HepG2 (cell line): ENCODE data around the gene SIKE1. TPM values are rescaled to one million over a fixed set of nuclear protein-coding genes. Genes with fewer than 3 reads are reported as not detected.
A peak's percentile ranks its signal among the peaks of the same experiment; 100 is the strongest.

Source experiments
- ATAC-seq: fragments of 200-7000 bp; cut with Tn5 transposase; 3 replicates; pipeline ENCODE4 v1.9.1; 2020; ENCODE audit warnings: mild to moderate bottlenecking, moderate library complexity
- BruUV-seq: library from RNA; stranded (reverse); fragments of 400-500 nt; replicated peaks from 2 replicates; lab custom pipeline; 2021; lab: Mats Ljungman, UMichigan
- CTCF ChIA-PET: fragments of 300-600 bp; formaldehyde crosslinking; extraction: SDS; loops from one replicate; lab custom pipeline; 2021; ENCODE audit warnings: low total read pairs, inconsistent platforms, low intra/inter-chr PET ratio; lab: Yijun Ruan, JAX
- POLR2A ChIA-PET: fragments of 350-600 bp; sonication (Branson Sonifier 250); formaldehyde crosslinking; loops from one replicate; lab custom pipeline; 2020; ENCODE audit warnings: antibody characterized with exemption, inconsistent platforms; lab: Yijun Ruan, JAX
- DNase-seq: peaks from one replicate; pipeline ENCODE4 v3.0.0-alpha.2; 2015; ENCODE audit warnings: low spot score
- FAIRE-seq: peaks from 3 replicates; lab custom pipeline; 2011; peaks lifted over from hg19 to GRCh38; lab: Jason Lieb, UNC
- H2AFZ ChIP-seq: one replicate; pipeline ENCODE4 v1.6.1; 2011; ENCODE audit warnings: low read length, inconsistent platforms
- H3K27ac ChIP-seq: fragments of 300-600 bp; 3 replicates; pipeline ENCODE4 v1.8.0; 2011; ENCODE audit warnings: mixed run types, mild to moderate bottlenecking, mixed read lengths, low read length, inconsistent platforms; ENCODE audit not compliant: insufficient read depth; ENCODE audit errors: extremely low read length
- H3K27me3 ChIP-seq, 2 experiments: fragments of 200-600 bp in 1 of 2; 2 replicates in 1 of 2; 3 replicates in 1 of 2; pipeline versions ENCODE4 v1.6.0 to v1.8.0; 2011; ENCODE audit warnings: low read length in 2 of 2, mild to moderate bottlenecking in 2 of 2, moderate library complexity in 2 of 2, inconsistent platforms in 1 of 2; ENCODE audit not compliant: insufficient read depth in 2 of 2, control insufficient read depth in 1 of 2
- H3K36me3 ChIP-seq, 2 experiments: fragments of 200-600 bp in 1 of 2; replicated peaks in 1 of 2; 2 replicates in 1 of 2; 3 replicates in 1 of 2; pipeline versions ENCODE4 v1.5.1 to v1.8.0; 2011; ENCODE audit warnings: low read length in 2 of 2, inconsistent platforms in 1 of 2; ENCODE audit not compliant: insufficient read depth in 2 of 2, control insufficient read depth in 1 of 2
- H3K4me1 ChIP-seq: 2 replicates; pipeline ENCODE4 v1.5.1; 2012; ENCODE audit warnings: low read length, inconsistent platforms; ENCODE audit not compliant: insufficient read depth
- H3K4me2 ChIP-seq: 2 replicates; pipeline ENCODE4 v1.6.0; 2011; ENCODE audit warnings: low read depth, low read length, inconsistent platforms
- H3K4me3 ChIP-seq, 3 experiments: fragments of 200-600 bp in 1 of 3; sonication (generic), shearing (Covaris generic) in 1 of 3; replicated peaks in 1 of 3; 2 replicates each; pipeline ENCODE4 v1.5.1; 2011 to 2016; ENCODE audit warnings: low read length in 3 of 3, inconsistent platforms in 2 of 3, low read depth in 2 of 3, mild to moderate bottlenecking in 2 of 3, control low read depth in 1 of 3, mixed read lengths in 1 of 3; ENCODE audit not compliant: insufficient read depth in 1 of 3
- H3K79me2 ChIP-seq: one replicate; pipeline ENCODE4 v1.6.1; 2011; ENCODE audit warnings: low read length, inconsistent platforms; ENCODE audit not compliant: insufficient read depth
- H3K9ac ChIP-seq: 2 replicates; pipeline ENCODE4 v1.6.0; 2011; ENCODE audit warnings: mild to moderate bottlenecking, low read depth, low read length, inconsistent platforms; ENCODE audit not compliant: insufficient read depth
- H3K9me3 ChIP-seq: 2 replicates; pipeline ENCODE4 v1.5.1; 2012; ENCODE audit warnings: mild to moderate bottlenecking, low read length
- H4K20me1 ChIP-seq: 2 replicates; pipeline ENCODE4 v1.6.0; 2011; ENCODE audit warnings: inconsistent platforms, mild to moderate bottlenecking, low read length, moderate library complexity; ENCODE audit not compliant: insufficient read depth
- CEBPG ChIP-seq: IDR thresholded peaks from 2 replicates; pipeline ENCODE4 v1.6.1; 2016
- ERF ChIP-seq: IDR thresholded peaks from 2 replicates; pipeline ENCODE4 v1.6.1; 2018; ENCODE audit warnings: missing biosample characterization, missing genetic modification reagents
- KDM3A ChIP-seq: IDR thresholded peaks from 2 replicates; pipeline ENCODE4 v1.6.1; 2018; ENCODE audit warnings: low read depth, missing compliant biosample characterization
- MAFF ChIP-seq: IDR thresholded peaks from 2 replicates; pipeline ENCODE4 v1.6.1; 2011; ENCODE audit warnings: low read depth, low read length, improper control_type of control experiment
- MAFK ChIP-seq, 2 experiments: IDR thresholded peaks in 1 of 2; conservative IDR thresholded peaks in 1 of 2; 2 replicates each; pipeline ENCODE4 v1.6.1; 2011; ENCODE audit warnings: improper control_type of control experiment in 2 of 2, low read length in 2 of 2
- NCOA1 ChIP-seq: sonication (generic); formaldehyde crosslinking; IDR thresholded peaks from 2 replicates; pipeline ENCODE4 v1.9.0; 2021; ENCODE audit warnings: missing genetic modification reagents
- NCOA2 ChIP-seq: sonication (generic); formaldehyde crosslinking; IDR thresholded peaks from 2 replicates; pipeline ENCODE4 v1.8.0; 2022; ENCODE audit warnings: inconsistent platforms
- NR3C1 ChIP-seq: sonication (generic); formaldehyde crosslinking; IDR thresholded peaks from 2 replicates; pipeline ENCODE4 v1.4.0; 2020; ENCODE audit warnings: missing genetic modification reagents
- SMARCE1 ChIP-seq: fragments of 450-650 bp; IDR thresholded peaks from 2 replicates; pipeline ENCODE4 v1.6.1; 2017; ENCODE audit warnings: borderline replicate concordance
- TBX3 ChIP-seq: fragments of 450-650 bp; IDR thresholded peaks from 2 replicates; pipeline ENCODE4 v1.6.1; 2017; ENCODE audit warnings: antibody characterized with exemption, mild to moderate bottlenecking, inconsistent platforms, borderline replicate concordance
- ZFX ChIP-seq: sonication (generic); formaldehyde crosslinking; IDR thresholded peaks from 2 replicates; pipeline ENCODE4 v1.4.0; 2020; ENCODE audit warnings: mild to moderate bottlenecking, low read depth, missing genetic modification reagents, moderate library complexity
- WGBS: methylation state at CpG from one replicate; pipeline ENCODE4 v1.1.6; 2017; ENCODE audit warnings: low lambda C conversion rate; 5-methylcytosine and 5-hydroxymethylcytosine counted together
- in situ Hi-C: cut with HindIII; loops from 2 replicates; pipeline ENCODE4 v1.10.0; 2017; ENCODE audit warnings: low pct_unique_long_range_greater_than_20kb; ENCODE audit not compliant: extremely low pct_ligation_motif_present
- intact Hi-C: fragments of 100-400 bp; cut with micrococcal nuclease; formaldehyde crosslinking; loops from one replicate; pipeline ENCODE4 v1.10.0; 2022; ENCODE audit not compliant: unreplicated experiment
- polyA plus RNA-seq, 8 experiments: library from polyadenylated mRNA; depleted of rRNA in 3 of 8; stranded (reverse) in 7 of 8; unstranded in 1 of 8; fragments of >200 nt; fragmentation: Illumina TruSeq in 4 of 8; extraction: Trizol in 4 of 8; gene quantifications; 2 replicates each; pipeline versions ENCODE4 v1.2.1 to v1.2.3, GENCODE V29; 2011 to 2016; ENCODE audit warnings: low read depth in 4 of 8, missing spikeins in 1 of 8, mixed read lengths in 1 of 8; ENCODE audit not compliant: insufficient read depth in 1 of 8
- total RNA-seq, 5 experiments: library from RNA; depleted of rRNA; stranded (reverse); fragments of >200 nt; fragmentation: Illumina TruSeq; extraction: Trizol; gene quantifications; 2 replicates each; pipeline ENCODE4 v1.2.3, GENCODE V29; 2016; ENCODE audit warnings: low read depth in 1 of 5
- TF ChIP-seq, protein P1 (sequence below): IDR thresholded peaks from 2 replicates; pipeline ENCODE4 v1.6.1; 2016; ENCODE audit warnings: low read depth

The SIKE1 gene
- total and polyA plus RNA-seq, 2 of the 13 experiments (the other 11 are each of a cell fraction or from before 2014, with no cell fraction given) = 36.5 to 58.4 TPM

DNA sequence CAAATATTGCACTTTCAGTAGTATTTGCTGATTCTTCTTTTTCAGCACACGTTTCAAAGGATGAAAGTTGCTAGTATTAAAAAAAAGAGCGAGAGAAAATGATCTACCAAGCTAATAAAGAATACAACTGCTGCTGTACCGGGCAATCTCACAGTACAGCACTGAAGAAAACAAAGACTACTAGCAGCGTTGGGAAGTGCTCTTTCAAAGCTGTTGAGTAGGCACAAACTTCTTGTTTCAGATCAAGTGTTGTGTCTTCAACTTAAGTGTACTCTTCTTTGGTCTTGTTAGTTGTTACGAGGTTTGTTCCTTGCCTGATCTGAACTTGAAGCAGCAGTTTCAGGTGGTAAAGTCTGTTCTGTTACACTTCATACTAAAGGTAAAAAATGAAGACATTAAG is 30.6 kb downstream of the SIKE1 start:
- ATAC-seq (no peak), DNase-seq (no peak), FAIRE-seq (no peak)
- no peak for TF ChIP-seq SMARCE1
- TF ChIP-seq ERF (CRISPR knock-in tag) = no peak
- TF ChIP-seq MAFF = 0 out of 2 replicates have a peak, but pooled peaks have one; percentile 4
- TF ChIP-seq, protein P1, sequence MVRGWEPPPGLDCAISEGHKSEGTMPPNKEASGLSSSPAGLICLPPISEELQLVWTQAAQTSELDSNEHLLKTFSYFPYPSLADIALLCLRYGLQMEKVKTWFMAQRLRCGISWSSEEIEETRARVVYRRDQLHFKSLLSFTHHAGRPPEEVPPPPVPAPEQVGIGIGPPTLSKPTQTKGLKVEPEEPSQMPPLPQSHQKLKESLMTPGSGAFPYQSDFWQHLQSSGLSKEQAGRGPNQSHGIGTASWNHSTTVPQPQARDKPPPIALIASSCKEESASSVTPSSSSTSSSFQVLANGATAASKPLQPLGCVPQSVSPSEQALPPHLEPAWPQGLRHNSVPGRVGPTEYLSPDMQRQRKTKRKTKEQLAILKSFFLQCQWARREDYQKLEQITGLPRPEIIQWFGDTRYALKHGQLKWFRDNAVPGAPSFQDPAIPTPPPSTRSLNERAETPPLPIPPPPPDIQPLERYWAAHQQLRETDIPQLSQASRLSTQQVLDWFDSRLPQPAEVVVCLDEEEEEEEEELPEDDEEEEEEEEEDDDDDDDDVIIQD (CRISPR knock-in tag) = no peak
- no peak for TF ChIP-seq KDM3A (CRISPR knock-in tag)
- TF ChIP-seq NCOA1 (CRISPR knock-in tag) = no peak
- TF ChIP-seq CEBPG (CRISPR knock-in tag) = no peak
- TF ChIP-seq TBX3 = no peak
- no peak for TF ChIP-seq ZFX
- TF ChIP-seq MAFK (conservative IDR thresholded peaks at IDR 0.05 in 1 of 2, IDR thresholded peaks at IDR 0.05 in 1 of 2; ENCODE audit: low read length in 2 of 2) = peak; percentile 13 to 27; a peak in 1 of 4 replicates
- no peak for TF ChIP-seq NR3C1 (CRISPR knock-in tag)
- TF ChIP-seq NCOA2 (CRISPR knock-in tag) = no peak
- ChIA-PET CTCF (no interaction called here), POLR2A (no interaction called here)
- intact Hi-C loops = no loop called here
- Histone ChIP-seq H3K9me3 (no peaks in the 10 kb centered on the region), H3K36me3 (peaks cover 3 to 55% of the 10 kb centered on the region in 2 experiments; a peak in 4 of 5 replicates), H3K4me3 (no peak overlapping the region), H4K20me1 (peaks cover 79% of the 10 kb centered on the region), H3K27ac (no peak overlapping the region), H2AFZ (no peak overlapping the region), H3K4me2 (no peak overlapping the region), H3K27me3 (no peaks in the 10 kb centered on the region), H3K4me1 (peaks cover 34% of the 10 kb centered on the region), H3K9ac (no peak overlapping the region), H3K79me2 (peaks cover 100% of the 10 kb centered on the region)
- BruUV-seq = no TSS peak
- in situ Hi-C loops = loop anchor here (5.0 kb wide), 1 partner anchor 33 kb away; the partner anchor contains the start of gene NRAS
- 97% methylated on average over 5 of the region's 5 CpGs for WGBS
